Trophoblast cell (in vitro differentiated cells and primary cell): ENCODE data around the gene CCR7.
A peak's percentile ranks its signal among the peaks of the same experiment; 100 is the strongest.

ENCODE experiments used
- DNase-seq, 2 donors: peaks; one replicate each; pipeline ENCODE4 v3.0.0-alpha.2; 2016
- H2AFZ ChIP-seq: 2 replicates; pipeline ENCODE4 v1.6.1; 2013; ENCODE audit warnings: low read length, moderate library complexity, mild to moderate bottlenecking; ENCODE audit not compliant: insufficient read depth, poor library complexity
- H2AK5ac ChIP-seq: 2 replicates; pipeline ENCODE4 v1.6.1; 2013; ENCODE audit warnings: mild to moderate bottlenecking, low read length
- H2BK120ac ChIP-seq: 2 replicates; pipeline ENCODE4 v1.6.1; 2013; ENCODE audit warnings: low read length, mild to moderate bottlenecking, moderate library complexity; ENCODE audit not compliant: insufficient read depth, poor library complexity
- H2BK12ac ChIP-seq: 2 replicates; pipeline ENCODE4 v1.6.1; 2013; ENCODE audit warnings: mild to moderate bottlenecking, low read length, moderate library complexity
- H2BK5ac ChIP-seq: 2 replicates; pipeline ENCODE4 v1.6.1; 2013; ENCODE audit warnings: low read length, low read depth, moderate library complexity, mild to moderate bottlenecking; ENCODE audit not compliant: poor library complexity
- H3K14ac ChIP-seq: 2 replicates; pipeline ENCODE4 v1.6.1; 2013; ENCODE audit warnings: mild to moderate bottlenecking, low read length
- H3K18ac ChIP-seq: 2 replicates; pipeline ENCODE4 v1.6.1; 2013; ENCODE audit warnings: mild to moderate bottlenecking, low read length
- H3K23ac ChIP-seq: 2 replicates; pipeline ENCODE4 v1.6.1; 2013; ENCODE audit warnings: low read length
- H3K27ac ChIP-seq: 2 replicates; pipeline ENCODE4 v1.5.1; 2013; ENCODE audit warnings: low read depth, mild to moderate bottlenecking, inconsistent platforms, low read length, moderate library complexity
- H3K27me3 ChIP-seq: 2 replicates; pipeline ENCODE4 v1.6.1; 2013; ENCODE audit warnings: inconsistent platforms, mild to moderate bottlenecking, low read length, moderate library complexity; ENCODE audit not compliant: insufficient read depth
- H3K36me3 ChIP-seq, 2 experiments: 1 replicate in 1 of 2; 2 replicates in 1 of 2; pipeline ENCODE4 v1.6.1; 2013; ENCODE audit warnings: low read length in 2 of 2, mild to moderate bottlenecking in 2 of 2, moderate library complexity in 1 of 2; ENCODE audit not compliant: insufficient read depth in 2 of 2, control insufficient read depth in 1 of 2
- H3K4ac ChIP-seq: 2 replicates; pipeline ENCODE4 v1.6.1; 2013; ENCODE audit warnings: low read depth, mild to moderate bottlenecking, low read length, moderate library complexity
- H3K4me1 ChIP-seq, 2 experiments: 1 replicate in 1 of 2; 2 replicates in 1 of 2; pipeline ENCODE4 v1.6.1; 2013; ENCODE audit warnings: low read length in 2 of 2, mild to moderate bottlenecking in 2 of 2, moderate library complexity in 1 of 2; ENCODE audit not compliant: insufficient read depth in 2 of 2, control insufficient read depth in 1 of 2
- H3K4me2 ChIP-seq: 2 replicates; pipeline ENCODE4 v1.6.1; 2013; ENCODE audit warnings: inconsistent platforms, mild to moderate bottlenecking, low read length, moderate library complexity
- H3K4me3 ChIP-seq: 2 replicates; pipeline ENCODE4 v1.5.1; 2013; ENCODE audit warnings: mild to moderate bottlenecking, low read depth, low read length, inconsistent platforms
- H3K79me1 ChIP-seq: one replicate; pipeline ENCODE4 v1.6.1; 2013; ENCODE audit warnings: low read length
- H3K79me2 ChIP-seq: 2 replicates; pipeline ENCODE4 v1.6.1; 2013; ENCODE audit warnings: low read length, mild to moderate bottlenecking; ENCODE audit not compliant: control insufficient read depth, insufficient read depth, poor library complexity
- H3K9ac ChIP-seq: 2 replicates; pipeline ENCODE4 v1.6.1; 2013; ENCODE audit warnings: mild to moderate bottlenecking, low read length
- H3K9me3 ChIP-seq: 2 replicates; pipeline ENCODE4 v1.6.1; 2013; ENCODE audit warnings: low read depth, mild to moderate bottlenecking, control low read depth, inconsistent platforms, low read length; ENCODE audit not compliant: insufficient read depth
- H4K12ac ChIP-seq: 2 replicates; pipeline ENCODE4 v1.6.1; 2013; ENCODE audit warnings: low read depth, mild to moderate bottlenecking, low read length, moderate library complexity
- H4K8ac ChIP-seq: 2 replicates; pipeline ENCODE4 v1.6.1; 2013; ENCODE audit warnings: low read depth, mild to moderate bottlenecking, low read length, moderate library complexity
- H4K91ac ChIP-seq: one replicate; pipeline ENCODE4 v1.6.1; 2013; ENCODE audit warnings: low read depth, mild to moderate bottlenecking, low read length, moderate library complexity
- WGBS: extraction: QIAGEN DNeasy Blood & Tissue Kit; methylation state at CpG from one replicate; pipeline ENCODE4 v1.1.7; 2013; ENCODE audit warnings: missing lambda C conversion rate; ENCODE audit not compliant: insufficient read length, insufficient coverage; ENCODE audit errors: extremely low coverage; 5-methylcytosine and 5-hydroxymethylcytosine counted together

CCR7 gene

GRCh38 chr17:40542558-40543411 lies 22.5 kb downstream of the CCR7 start:
- Histone ChIP-seq H3K18ac (peak overlapping the region; percentile 43), H4K91ac (peak overlapping the region; percentile 95), H3K23ac (no peak overlapping the region), H3K4me1 (peaks cover 30 to 36% of the 10 kb centered on the region in 2 experiments), H2BK12ac (peak overlapping the region; percentile 7), H2AFZ (no peak overlapping the region), H2AK5ac (peak overlapping the region; percentile 58), H3K27me3 (no peaks in the 10 kb centered on the region), H3K4ac (no peak overlapping the region), H3K79me1 (peaks cover 32% of the 10 kb centered on the region), H3K27ac (peak overlapping the region; percentile 86), H3K9me3 (peaks cover 3% of the 10 kb centered on the region), H3K4me3 (no peak overlapping the region), H4K8ac (peak overlapping the region; percentile 45), H3K79me2 (peaks cover 3% of the 10 kb centered on the region), H3K14ac (peak overlapping the region; percentile 89), H3K9ac (no peak overlapping the region), H2BK5ac (peak overlapping the region; percentile 81), H2BK120ac (peak overlapping the region; percentile 82), H3K36me3 (no peaks in the 10 kb centered on the region), H3K4me2 (no peak overlapping the region), H4K12ac (no peak overlapping the region)
- no CpG with 5 or more reads among the region's 14 CpGs for WGBS
- no peak for DNase-seq

GRCh38 chr17:40541873-40542557 lies 23.3 kb downstream of the CCR7 start:
- Histone ChIP-seq H2AFZ (peak overlapping the region; percentile 32), H2BK120ac (peak overlapping the region; percentile 82), H4K12ac (peak overlapping the region; percentile 52), H3K4me1 (peaks cover 26 to 33% of the 10 kb centered on the region in 2 experiments), H4K8ac (peak overlapping the region; percentile 45), H2AK5ac (peak overlapping the region; percentile 75), H3K4me3 (no peak overlapping the region), H3K27ac (peak overlapping the region; percentile 86), H3K14ac (peak overlapping the region; percentile 89), H3K18ac (peak overlapping the region; percentile 69), H3K79me2 (peaks cover 3% of the 10 kb centered on the region), H3K4ac (peak overlapping the region; percentile 28), H3K4me2 (no peak overlapping the region), H3K9me3 (peaks cover 2% of the 10 kb centered on the region), H2BK12ac (peak overlapping the region; percentile 73), H2BK5ac (peak overlapping the region; percentile 81), H3K36me3 (no peaks in the 10 kb centered on the region), H3K27me3 (no peaks in the 10 kb centered on the region), H4K91ac (peak overlapping the region; percentile 95), H3K79me1 (peaks cover 28% of the 10 kb centered on the region), H3K23ac (no peak overlapping the region), H3K9ac (no peak overlapping the region)
- DNase-seq, result no peak
- WGBS, result no CpG with 5 or more reads among the region's 18 CpGs

- Histone ChIP-seq H4K12ac (no peak overlapping the region), H3K9ac (no peak overlapping the region), H2BK5ac (peak overlapping the region; percentile 81), H3K4me3 (peak overlapping the region; percentile 51), H2BK12ac (peak overlapping the region; percentile 73), H3K27ac (no peak overlapping the region), H3K23ac (no peak overlapping the region), H3K27me3 (no peaks in the 10 kb centered on the region), H3K4me2 (no peak overlapping the region), H2AFZ (peak overlapping the region; percentile 23), H3K14ac (peak overlapping the region; percentile 89), H3K79me1 (peaks cover 30% of the 10 kb centered on the region), H3K79me2 (peaks cover 3% of the 10 kb centered on the region), H3K4me1 (peaks cover 30 to 35% of the 10 kb centered on the region in 2 experiments), H3K36me3 (no peaks in the 10 kb centered on the region), H2AK5ac (peak overlapping the region; percentile 75), H4K91ac (peak overlapping the region; percentile 95), H4K8ac (peak overlapping the region; percentile 45), H3K9me3 (peaks cover 2% of the 10 kb centered on the region), H3K18ac (peak overlapping the region; percentile 69), H3K4ac (peak overlapping the region; percentile 28), H2BK120ac (peak overlapping the region; percentile 82)
- no peak for DNase-seq
- no CpG with 5 or more reads among the region's 20 CpGs for WGBS
These were observed 24.0 kb downstream of the CCR7 start for GRCh38 chr17:40541060-40541872.

- Histone ChIP-seq H3K14ac (peak overlapping the region; percentile 16), H2AK5ac (no peak overlapping the region)
- no CpG with 5 or more reads among the region's 8 CpGs for WGBS
These were observed 24.8 kb downstream of the CCR7 start for GRCh38 chr17:40540448-40540847.

More at GRCh38 chr17:40540448-40540847, 24.8 kb downstream of the CCR7 start:
- H3K9ac ChIP-seq, result no peak overlapping the region
- H4K12ac ChIP-seq, result no peak overlapping the region
- H3K4me2 ChIP-seq, result no peak overlapping the region
- H3K23ac ChIP-seq, result no peak overlapping the region
- peaks cover 2% of the 10 kb centered on the region for H3K9me3 ChIP-seq
- H2BK120ac ChIP-seq, result no peak overlapping the region
- no peaks in the 10 kb centered on the region for H3K36me3 ChIP-seq
- DNase-seq, result peak; percentile 58 to 78
- no peak overlapping the region for H2AFZ ChIP-seq
- H3K4ac ChIP-seq, result no peak overlapping the region
- H2BK12ac ChIP-seq, result peak overlapping the region; percentile 56
- no peaks in the 10 kb centered on the region for H3K27me3 ChIP-seq
- no peak overlapping the region for H3K4me3 ChIP-seq
- H3K79me2 ChIP-seq, result peaks cover 3% of the 10 kb centered on the region
- H3K79me1 ChIP-seq, result peaks cover 30% of the 10 kb centered on the region
- H3K18ac ChIP-seq, result peak overlapping the region; percentile 9
- peaks cover 30 to 35% of the 10 kb centered on the region in 2 experiments for H3K4me1 ChIP-seq
- H4K91ac ChIP-seq, result peak overlapping the region; percentile 59
- no peak overlapping the region for H3K27ac ChIP-seq
- H2BK5ac ChIP-seq, result peak overlapping the region; percentile 4
- no peak overlapping the region for H4K8ac ChIP-seq
